ENCODE results near the gene COX8C.

DNA sequence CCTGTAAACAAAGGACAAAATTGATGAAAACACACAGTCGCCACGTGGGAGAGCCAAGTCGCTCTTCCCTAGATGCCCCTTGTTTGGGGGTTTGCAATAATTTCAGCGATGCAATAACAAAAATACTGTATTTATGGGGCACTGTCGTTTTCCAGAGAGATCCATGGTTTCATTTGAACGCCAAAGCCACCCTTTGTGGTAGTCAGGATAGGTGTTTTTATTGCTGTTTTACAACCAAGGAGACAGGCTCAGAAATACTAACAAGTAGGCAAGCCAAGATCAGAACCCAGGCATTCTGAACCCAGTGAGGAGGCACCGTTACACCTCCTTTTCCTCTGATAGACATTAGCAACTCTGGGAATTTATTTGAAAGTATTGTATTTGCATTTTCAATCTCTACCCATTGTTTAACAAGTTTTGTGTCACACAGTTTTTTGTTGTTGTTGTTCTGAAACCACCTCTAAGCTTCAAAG, 13.3 kb upstream of the COX8C start:
- TF ChIP-seq, protein P1, sequence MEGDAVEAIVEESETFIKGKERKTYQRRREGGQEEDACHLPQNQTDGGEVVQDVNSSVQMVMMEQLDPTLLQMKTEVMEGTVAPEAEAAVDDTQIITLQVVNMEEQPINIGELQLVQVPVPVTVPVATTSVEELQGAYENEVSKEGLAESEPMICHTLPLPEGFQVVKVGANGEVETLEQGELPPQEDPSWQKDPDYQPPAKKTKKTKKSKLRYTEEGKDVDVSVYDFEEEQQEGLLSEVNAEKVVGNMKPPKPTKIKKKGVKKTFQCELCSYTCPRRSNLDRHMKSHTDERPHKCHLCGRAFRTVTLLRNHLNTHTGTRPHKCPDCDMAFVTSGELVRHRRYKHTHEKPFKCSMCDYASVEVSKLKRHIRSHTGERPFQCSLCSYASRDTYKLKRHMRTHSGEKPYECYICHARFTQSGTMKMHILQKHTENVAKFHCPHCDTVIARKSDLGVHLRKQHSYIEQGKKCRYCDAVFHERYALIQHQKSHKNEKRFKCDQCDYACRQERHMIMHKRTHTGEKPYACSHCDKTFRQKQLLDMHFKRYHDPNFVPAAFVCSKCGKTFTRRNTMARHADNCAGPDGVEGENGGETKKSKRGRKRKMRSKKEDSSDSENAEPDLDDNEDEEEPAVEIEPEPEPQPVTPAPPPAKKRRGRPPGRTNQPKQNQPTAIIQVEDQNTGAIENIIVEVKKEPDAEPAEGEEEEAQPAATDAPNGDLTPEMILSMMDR (conservative IDR thresholded peaks at IDR 0.05; ENCODE audit: low read depth, low read length), result no peak
- no peak for TF ChIP-seq EZH2 (IDR thresholded peaks at IDR 0.05; ENCODE audit: borderline replicate concordance, low read depth, low read length, poor library complexity, severe bottlenecking)
